HepG2 (cell line): ENCODE data around the gene MIB2. TPM values are rescaled to one million over a fixed set of nuclear protein-coding genes. Genes with fewer than 3 reads are reported as not detected.
"Not testable (repeated sequence)": the region's sequence is repeated elsewhere in the genome, so short reads cannot be mapped to it uniquely, and the experiment has no call there.

Experiments
- ATAC-seq: fragments of 200-7000 bp; cut with Tn5 transposase; 3 replicates; pipeline ENCODE4 v1.9.1; 2020; ENCODE audit warnings: mild to moderate bottlenecking, moderate library complexity
- BruUV-seq: library from RNA; stranded (reverse); fragments of 400-500 nt; replicated peaks from 2 replicates; lab custom pipeline; 2021; lab: Mats Ljungman, UMichigan
- CTCF ChIA-PET: fragments of 300-600 bp; formaldehyde crosslinking; extraction: SDS; loops from one replicate; lab custom pipeline; 2021; ENCODE audit warnings: low total read pairs, inconsistent platforms, low intra/inter-chr PET ratio; lab: Yijun Ruan, JAX
- POLR2A ChIA-PET: fragments of 350-600 bp; sonication (Branson Sonifier 250); formaldehyde crosslinking; loops from one replicate; lab custom pipeline; 2020; ENCODE audit warnings: antibody characterized with exemption, inconsistent platforms; lab: Yijun Ruan, JAX
- DNase-seq: peaks from one replicate; pipeline ENCODE4 v3.0.0-alpha.2; 2015; ENCODE audit warnings: low spot score
- FAIRE-seq: peaks from 3 replicates; lab custom pipeline; 2011; peaks lifted over from hg19 to GRCh38; lab: Jason Lieb, UNC
- H2AFZ ChIP-seq: one replicate; pipeline ENCODE4 v1.6.1; 2011; ENCODE audit warnings: low read length, inconsistent platforms
- H3K27ac ChIP-seq: fragments of 300-600 bp; 3 replicates; pipeline ENCODE4 v1.8.0; 2011; ENCODE audit warnings: mixed run types, mild to moderate bottlenecking, mixed read lengths, low read length, inconsistent platforms; ENCODE audit not compliant: insufficient read depth; ENCODE audit errors: extremely low read length
- H3K27me3 ChIP-seq, 2 experiments: fragments of 200-600 bp in 1 of 2; 2 replicates in 1 of 2; 3 replicates in 1 of 2; pipeline versions ENCODE4 v1.6.0 to v1.8.0; 2011; ENCODE audit warnings: low read length in 2 of 2, mild to moderate bottlenecking in 2 of 2, moderate library complexity in 2 of 2, inconsistent platforms in 1 of 2; ENCODE audit not compliant: insufficient read depth in 2 of 2, control insufficient read depth in 1 of 2
- H3K36me3 ChIP-seq, 2 experiments: fragments of 200-600 bp in 1 of 2; replicated peaks in 1 of 2; 2 replicates in 1 of 2; 3 replicates in 1 of 2; pipeline versions ENCODE4 v1.5.1 to v1.8.0; 2011; ENCODE audit warnings: low read length in 2 of 2, inconsistent platforms in 1 of 2; ENCODE audit not compliant: insufficient read depth in 2 of 2, control insufficient read depth in 1 of 2
- H3K4me1 ChIP-seq: 2 replicates; pipeline ENCODE4 v1.5.1; 2012; ENCODE audit warnings: low read length, inconsistent platforms; ENCODE audit not compliant: insufficient read depth
- H3K4me2 ChIP-seq: 2 replicates; pipeline ENCODE4 v1.6.0; 2011; ENCODE audit warnings: low read depth, low read length, inconsistent platforms
- H3K4me3 ChIP-seq, 3 experiments: fragments of 200-600 bp in 1 of 3; sonication (generic), shearing (Covaris generic) in 1 of 3; replicated peaks in 1 of 3; 2 replicates each; pipeline ENCODE4 v1.5.1; 2011 to 2016; ENCODE audit warnings: low read length in 3 of 3, inconsistent platforms in 2 of 3, low read depth in 2 of 3, mild to moderate bottlenecking in 2 of 3, control low read depth in 1 of 3, mixed read lengths in 1 of 3; ENCODE audit not compliant: insufficient read depth in 1 of 3
- H3K79me2 ChIP-seq: one replicate; pipeline ENCODE4 v1.6.1; 2011; ENCODE audit warnings: low read length, inconsistent platforms; ENCODE audit not compliant: insufficient read depth
- H3K9ac ChIP-seq: 2 replicates; pipeline ENCODE4 v1.6.0; 2011; ENCODE audit warnings: mild to moderate bottlenecking, low read depth, low read length, inconsistent platforms; ENCODE audit not compliant: insufficient read depth
- H3K9me3 ChIP-seq: 2 replicates; pipeline ENCODE4 v1.5.1; 2012; ENCODE audit warnings: mild to moderate bottlenecking, low read length
- H4K20me1 ChIP-seq: 2 replicates; pipeline ENCODE4 v1.6.0; 2011; ENCODE audit warnings: inconsistent platforms, mild to moderate bottlenecking, low read length, moderate library complexity; ENCODE audit not compliant: insufficient read depth
- AGO2 ChIP-seq: fragments of 200-400 bp; formaldehyde crosslinking; optimal IDR thresholded peaks from 2 replicates; pipeline ENCODE3; 2017; ENCODE audit warnings: mild to moderate bottlenecking, low read depth, low read length, moderate library complexity
- POLR2A ChIP-seq, 2 experiments: IDR thresholded peaks; 2 replicates each; pipeline ENCODE4 v1.6.1; 2011; ENCODE audit warnings: low read depth in 2 of 2, low read length in 2 of 2, mild to moderate bottlenecking in 1 of 2, moderate library complexity in 1 of 2; ENCODE audit not compliant: insufficient read depth in 1 of 2
- ZNF296 ChIP-seq: sonication (generic); formaldehyde crosslinking; conservative IDR thresholded peaks from 2 replicates; pipeline ENCODE4 v1.5.0; 2020; ENCODE audit warnings: mild to moderate bottlenecking, missing genetic modification reagents
- WGBS: methylation state at CpG from one replicate; pipeline ENCODE4 v1.1.6; 2017; ENCODE audit warnings: low lambda C conversion rate; 5-methylcytosine and 5-hydroxymethylcytosine counted together
- in situ Hi-C: cut with HindIII; loops from 2 replicates; pipeline ENCODE4 v1.10.0; 2017; ENCODE audit warnings: low pct_unique_long_range_greater_than_20kb; ENCODE audit not compliant: extremely low pct_ligation_motif_present
- intact Hi-C: fragments of 100-400 bp; cut with micrococcal nuclease; formaldehyde crosslinking; loops from one replicate; pipeline ENCODE4 v1.10.0; 2022; ENCODE audit not compliant: unreplicated experiment
- polyA plus RNA-seq, 8 experiments: library from polyadenylated mRNA; depleted of rRNA in 3 of 8; stranded (reverse) in 7 of 8; unstranded in 1 of 8; fragments of >200 nt; fragmentation: Illumina TruSeq in 4 of 8; extraction: Trizol in 4 of 8; gene quantifications; 2 replicates each; pipeline versions ENCODE4 v1.2.1 to v1.2.3, GENCODE V29; 2011 to 2016; ENCODE audit warnings: low read depth in 4 of 8, missing spikeins in 1 of 8, mixed read lengths in 1 of 8; ENCODE audit not compliant: insufficient read depth in 1 of 8
- total RNA-seq, 5 experiments: library from RNA; depleted of rRNA; stranded (reverse); fragments of >200 nt; fragmentation: Illumina TruSeq; extraction: Trizol; gene quantifications; 2 replicates each; pipeline ENCODE4 v1.2.3, GENCODE V29; 2016; ENCODE audit warnings: low read depth in 1 of 5

The MIB2 gene
- total and polyA plus RNA-seq, 2 of the 13 experiments (the other 11 are each of a cell fraction or from before 2014, with no cell fraction given) = 19.9 to 30.4 TPM

DNA sequence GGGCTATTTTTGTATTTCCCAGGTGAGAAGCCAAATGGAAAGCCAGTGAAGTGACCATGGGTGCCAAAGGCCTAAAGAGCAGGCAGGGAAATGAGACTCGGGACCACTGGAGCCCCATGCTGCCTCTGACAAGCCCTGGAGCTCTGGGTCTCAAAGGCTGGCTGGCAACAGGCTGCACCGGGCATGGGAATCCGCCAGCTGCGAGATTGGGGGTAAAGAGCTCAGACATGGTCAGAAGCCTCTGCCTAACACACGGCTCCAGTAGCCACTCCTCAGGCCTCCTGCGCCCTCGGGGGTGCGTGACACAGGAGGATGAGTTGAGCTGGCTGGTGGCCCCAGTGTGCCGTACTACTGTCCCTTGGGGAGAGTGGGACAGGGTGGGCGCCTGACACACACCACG is 49.0 kb downstream of the MIB2 start:
- 29% methylated on average over 1 of the region's 11 CpGs for WGBS
- H2AFZ ChIP-seq, H3K4me2 ChIP-seq, FAIRE-seq, ATAC-seq, H3K27ac ChIP-seq, H3K9ac ChIP-seq, H4K20me1 ChIP-seq, in situ Hi-C loops, CTCF ChIA-PET, H3K4me1 ChIP-seq, DNase-seq, POLR2A ChIA-PET, intact Hi-C loops, H3K4me3 ChIP-seq, H3K79me2 ChIP-seq, H3K27me3 ChIP-seq, H3K9me3 ChIP-seq: not testable (repeated sequence)
- H3K36me3 ChIP-seq = peaks cover 5 to 16% of the 10 kb centered on the region in 2 experiments; a peak in 4 of 5 replicates
- TSS peak; percentile 26 for BruUV-seq

DNA sequence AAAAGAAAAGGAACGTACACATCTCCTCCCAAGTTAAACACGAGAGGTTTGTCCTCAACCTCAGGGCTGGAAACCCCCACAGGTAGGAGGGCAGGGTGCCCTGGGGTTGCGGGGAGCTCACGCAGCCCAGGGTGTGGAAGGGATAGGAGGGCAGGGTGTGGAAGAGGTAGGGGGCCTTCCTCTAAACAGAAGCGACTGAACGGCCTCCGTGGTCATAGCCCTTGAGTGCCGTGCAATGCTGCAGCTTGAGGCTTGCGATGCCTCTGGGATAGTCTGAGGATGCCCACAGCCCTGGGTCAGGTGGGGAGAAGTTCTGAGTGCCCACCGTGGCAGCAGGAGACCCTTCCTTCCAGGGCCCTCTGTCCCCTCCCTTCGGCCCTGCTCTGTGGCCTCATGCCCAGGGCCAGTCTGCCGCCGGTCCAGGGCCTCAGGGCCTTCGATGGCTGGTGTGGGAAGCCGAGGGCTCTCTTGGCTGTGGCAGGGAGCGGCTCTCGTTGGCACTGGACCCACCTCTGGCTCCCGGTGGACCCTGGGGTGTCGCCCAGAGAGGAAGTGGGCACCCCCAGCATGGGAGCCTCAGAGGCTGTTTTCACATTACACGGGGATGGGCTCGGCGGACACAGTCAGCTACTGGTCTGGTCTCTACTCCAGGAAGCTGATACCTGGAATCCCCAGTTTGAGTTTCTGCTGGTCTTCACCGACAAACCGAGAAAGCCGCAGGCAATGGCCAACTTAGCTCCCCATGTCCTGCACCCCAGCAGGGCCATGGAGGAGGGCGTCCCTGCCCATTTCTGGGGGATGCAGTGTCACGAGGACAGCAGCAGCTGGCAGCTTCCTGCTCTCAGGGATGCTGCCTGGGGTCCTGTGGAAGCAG is 49.9 kb downstream of the MIB2 start:
- Histone ChIP-seq H3K9me3 (no peaks in the 10 kb centered on the region), H3K27me3 (no peaks in the 10 kb centered on the region), H4K20me1 (no peaks in the 10 kb centered on the region), H3K36me3 (peaks cover 6 to 23% of the 10 kb centered on the region in 2 experiments; a peak in 4 of 5 replicates), H3K4me2 (no peak overlapping the region), H3K4me3 (no peak overlapping the region), H3K9ac (no peak overlapping the region), H3K4me1 (no peaks in the 10 kb centered on the region), H2AFZ (no peak overlapping the region), H3K27ac (no peak overlapping the region), H3K79me2 (no peaks in the 10 kb centered on the region)
- DNase-seq = no peak
- FAIRE-seq = no peak
- TF ChIP-seq ZNF296 (no peak), POLR2A (IDR thresholded peaks at IDR 0.05; ENCODE audit: insufficient read depth in 1 of 2, low read depth in 2 of 2, low read length in 2 of 2) (0 out of 4 replicates have a peak, but pooled peaks of 1 of the 2 experiments have one; percentile 28), AGO2 (peak; percentile 28)
- CTCF ChIA-PET = no interaction called here
- peak; percentile 22 for ATAC-seq
- in situ Hi-C loops (no loop called here), intact Hi-C loops (no loop called here)
- 99% methylated on average over 14 of the region's 27 CpGs for WGBS
- no TSS peak for BruUV-seq
- POLR2A ChIA-PET = no interaction called here
